SKM-1 treated with dmso at 0.1 percent for 144 hours (cell line): ENCODE measurements around the gene KIAA1549.

Experiments used
- DNase-seq: peaks from one replicate; lab custom pipeline; 2025; ENCODE audit not compliant: unreplicated experiment; lab: John Stamatoyannopoulos, UW

The KIAA1549 gene

GRCh38 chr7:138861051-138861450 is 120.1 kb downstream of the KIAA1549 start:
- DNase-seq, result no peak

DNA sequence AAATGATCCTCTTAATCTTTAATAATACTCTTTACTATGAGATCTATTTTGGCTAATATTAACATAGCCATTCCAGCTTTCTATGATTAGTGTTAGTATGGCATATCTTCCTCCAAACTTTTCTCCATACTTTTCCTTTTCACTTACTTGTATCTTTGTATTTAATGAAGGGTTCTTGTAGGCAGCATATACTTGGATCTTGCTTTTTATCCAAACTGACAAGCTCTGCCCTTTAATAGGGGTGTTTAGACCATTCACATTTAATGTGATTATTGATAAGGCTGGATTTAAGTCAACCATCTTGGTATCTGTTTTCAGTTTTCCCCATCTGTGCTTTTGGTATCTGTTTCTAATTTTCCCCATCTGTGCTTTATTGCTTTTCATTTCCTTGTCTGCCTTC is 123.5 kb downstream of the KIAA1549 start:
- no peak for DNase-seq

DNA sequence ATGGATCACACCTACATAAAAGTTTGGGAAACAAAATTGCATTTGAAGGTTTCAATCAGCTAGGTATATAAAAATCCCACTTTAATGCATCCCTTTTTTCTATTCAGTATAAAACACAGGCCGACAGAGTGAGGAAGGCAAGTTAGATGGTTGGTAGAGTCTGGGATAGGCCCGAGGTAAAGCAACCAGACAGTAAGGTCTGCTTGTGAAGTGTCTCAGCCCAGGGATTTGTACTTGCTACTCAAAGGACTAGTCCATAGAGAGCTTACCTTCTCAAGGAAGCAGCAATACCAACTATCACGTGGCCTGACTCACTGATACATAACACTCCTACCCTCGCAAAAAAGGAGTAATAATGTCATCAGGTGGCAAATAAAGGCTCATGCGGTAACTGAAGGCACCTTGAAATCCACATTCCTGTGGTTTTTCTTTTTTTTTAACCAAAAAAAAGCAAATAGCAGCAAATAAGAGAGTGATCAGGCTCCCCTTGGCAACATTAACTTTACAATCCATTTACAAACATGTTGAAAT is 127.0 kb downstream of the KIAA1549 start:
- no peak for DNase-seq

- no peak for DNase-seq
These were observed 127.7 kb downstream of the KIAA1549 start for GRCh38 chr7:138853448-138853847.

GRCh38 chr7:138852469-138852868 is 128.7 kb downstream of the KIAA1549 start:
- DNase-seq, result no peak

- DNase-seq, result no peak
These were observed 131.5 kb downstream of the KIAA1549 start for GRCh38 chr7:138849701-138850100.

- DNase-seq, result no peak
These were observed 132.9 kb downstream of the KIAA1549 start for GRCh38 chr7:138848056-138848980.

DNA sequence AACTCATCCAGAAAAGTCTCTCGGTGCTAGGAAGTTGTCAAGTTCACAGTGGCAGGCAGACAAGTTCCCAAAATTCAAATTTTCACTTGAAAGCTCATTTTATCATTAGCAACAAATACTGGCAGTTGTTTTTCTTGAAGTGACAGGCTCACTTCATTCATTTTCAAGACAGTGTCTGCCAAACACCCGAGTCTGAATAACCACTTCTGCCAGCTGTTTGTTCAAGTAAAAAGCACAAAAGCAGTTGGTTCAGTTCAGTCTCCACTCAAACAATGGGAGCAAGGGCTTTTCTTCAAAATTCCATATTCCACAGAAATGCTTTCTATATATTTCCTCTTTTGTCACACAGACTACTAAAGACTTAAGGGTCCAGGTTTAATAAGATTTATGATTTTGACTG is 135.5 kb downstream of the KIAA1549 start:
- DNase-seq, result no peak

GRCh38 chr7:138843632-138844580 is 137.3 kb downstream of the KIAA1549 start:
- DNase-seq, result no peak

- no peak for DNase-seq
These were observed 139.1 kb downstream of the KIAA1549 start for GRCh38 chr7:138842111-138842510.

DNA sequence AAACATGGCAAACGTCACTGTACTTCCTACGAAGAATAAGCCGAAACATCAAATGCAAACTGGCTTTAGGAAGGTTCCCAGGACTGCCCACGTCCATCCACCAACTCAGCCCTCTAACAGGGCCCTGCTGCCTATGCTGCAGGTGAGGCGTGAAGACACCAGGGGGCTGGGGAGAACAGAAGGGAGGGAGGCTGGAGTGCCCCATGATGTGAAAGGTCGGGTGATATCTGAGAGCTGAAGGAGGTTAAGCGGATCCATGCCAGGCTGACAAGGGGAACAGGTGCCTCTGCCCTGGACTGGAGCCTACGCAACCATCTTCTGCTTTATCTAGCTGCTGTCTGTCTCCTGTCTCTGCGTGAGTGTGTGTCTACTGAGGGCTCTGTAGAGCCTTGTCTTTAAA is 143.0 kb downstream of the KIAA1549 start:
- no peak for DNase-seq

- DNase-seq, result no peak
These were observed 143.6 kb downstream of the KIAA1549 start for GRCh38 chr7:138837627-138838026.

- DNase-seq, result no peak
These were observed 146.1 kb downstream of the KIAA1549 start for GRCh38 chr7:138835087-138835486.

DNA sequence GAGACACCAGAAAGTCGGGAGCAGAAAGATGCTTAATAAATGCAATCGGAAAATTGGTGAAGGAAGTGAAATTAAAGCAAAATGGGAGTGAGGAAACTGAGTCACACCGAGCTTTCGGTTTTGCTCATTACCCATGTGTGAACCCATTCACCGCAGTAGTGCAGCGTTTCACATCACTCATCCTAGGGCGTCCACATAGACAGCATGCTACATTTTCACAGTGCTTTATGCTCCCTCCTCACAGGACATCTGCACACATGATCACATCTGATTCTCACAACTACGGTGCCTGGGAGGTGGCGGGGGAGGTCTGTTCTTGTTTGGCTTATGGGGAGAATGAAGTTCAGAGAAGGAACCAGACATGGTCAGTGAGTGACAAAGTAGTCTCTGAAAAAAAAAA is 146.6 kb downstream of the KIAA1549 start:
- DNase-seq, result no peak

DNA sequence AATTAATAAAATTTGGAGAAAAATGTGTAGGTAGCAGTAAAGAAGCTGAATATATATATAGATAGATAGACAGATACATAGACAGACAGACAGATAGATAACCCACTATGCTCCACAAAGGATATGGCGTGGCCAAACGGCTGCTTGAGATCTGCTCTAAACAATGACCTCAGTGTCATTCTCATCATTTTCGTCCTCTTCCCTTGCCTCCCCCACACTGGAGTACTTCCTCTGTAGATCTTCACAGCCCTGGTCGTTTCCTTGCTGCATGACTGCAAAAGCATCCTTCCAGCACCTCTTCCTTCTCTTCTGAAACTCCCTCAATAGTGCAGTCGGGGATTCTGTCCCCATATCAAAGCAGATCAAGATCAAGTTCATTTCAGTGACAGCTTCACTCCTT is 147.6 kb downstream of the KIAA1549 start:
- DNase-seq, result no peak

GRCh38 chr7:138832966-138833365 is 148.2 kb downstream of the KIAA1549 start:
- DNase-seq, result no peak

DNA sequence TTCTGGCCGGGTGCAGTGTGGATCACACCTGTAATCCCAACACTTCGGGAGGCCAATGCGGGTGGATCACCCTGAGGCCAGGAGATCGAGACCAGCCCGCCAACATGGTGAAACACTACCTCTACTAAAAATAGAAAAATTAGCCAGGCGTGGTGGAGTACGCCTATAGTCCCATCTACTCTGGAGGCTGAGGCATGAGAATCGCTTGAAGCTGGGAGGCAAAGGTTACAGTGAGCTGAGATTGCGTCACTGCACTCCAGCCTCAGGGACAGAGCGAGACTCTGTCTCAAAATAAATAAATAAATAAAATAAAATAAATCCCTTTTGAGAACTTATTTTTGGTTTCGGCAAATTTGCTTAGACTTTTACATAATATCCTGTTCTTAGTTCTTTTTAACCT is 151.9 kb downstream of the KIAA1549 start:
- no peak for DNase-seq

GRCh38 chr7:138828302-138828701 is 152.9 kb downstream of the KIAA1549 start:
- no peak for DNase-seq

DNA sequence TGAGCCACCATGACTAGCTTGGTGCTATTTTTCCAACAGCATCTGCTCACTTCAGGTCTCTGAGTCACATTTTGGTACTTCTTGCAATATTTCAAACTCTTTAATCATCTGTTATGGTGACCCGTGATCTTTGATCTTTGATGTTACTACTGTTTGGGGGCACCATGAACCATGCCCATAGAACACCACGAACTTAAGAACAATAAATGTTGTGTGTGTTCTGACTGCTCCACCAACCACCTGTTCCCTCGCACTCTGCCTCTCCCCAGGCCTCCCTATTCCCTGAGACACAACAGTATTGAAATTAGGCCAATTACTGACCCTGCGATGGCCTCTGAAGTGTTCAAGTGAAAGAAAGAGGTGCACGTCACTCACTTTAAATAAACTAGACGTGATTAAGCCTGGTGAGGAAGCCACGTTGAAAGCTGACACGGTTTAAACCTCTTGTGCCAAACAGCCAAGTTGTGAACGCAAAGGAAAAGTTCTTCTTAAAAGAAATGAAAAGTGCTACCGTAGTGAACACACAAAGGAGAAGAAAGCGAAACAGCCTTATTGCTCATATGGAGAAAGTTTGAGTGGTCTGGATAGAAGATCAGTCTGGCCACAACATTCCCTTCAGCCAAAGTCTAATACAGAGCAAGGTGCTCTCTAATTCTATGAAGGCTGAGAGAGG is 156.0 kb downstream of the KIAA1549 start:
- no peak for DNase-seq

- DNase-seq, result no peak
These were observed 158.2 kb downstream of the KIAA1549 start for GRCh38 chr7:138822867-138823535.
